ENCODE measurements around the gene PXN.

PXN gene

DNA sequence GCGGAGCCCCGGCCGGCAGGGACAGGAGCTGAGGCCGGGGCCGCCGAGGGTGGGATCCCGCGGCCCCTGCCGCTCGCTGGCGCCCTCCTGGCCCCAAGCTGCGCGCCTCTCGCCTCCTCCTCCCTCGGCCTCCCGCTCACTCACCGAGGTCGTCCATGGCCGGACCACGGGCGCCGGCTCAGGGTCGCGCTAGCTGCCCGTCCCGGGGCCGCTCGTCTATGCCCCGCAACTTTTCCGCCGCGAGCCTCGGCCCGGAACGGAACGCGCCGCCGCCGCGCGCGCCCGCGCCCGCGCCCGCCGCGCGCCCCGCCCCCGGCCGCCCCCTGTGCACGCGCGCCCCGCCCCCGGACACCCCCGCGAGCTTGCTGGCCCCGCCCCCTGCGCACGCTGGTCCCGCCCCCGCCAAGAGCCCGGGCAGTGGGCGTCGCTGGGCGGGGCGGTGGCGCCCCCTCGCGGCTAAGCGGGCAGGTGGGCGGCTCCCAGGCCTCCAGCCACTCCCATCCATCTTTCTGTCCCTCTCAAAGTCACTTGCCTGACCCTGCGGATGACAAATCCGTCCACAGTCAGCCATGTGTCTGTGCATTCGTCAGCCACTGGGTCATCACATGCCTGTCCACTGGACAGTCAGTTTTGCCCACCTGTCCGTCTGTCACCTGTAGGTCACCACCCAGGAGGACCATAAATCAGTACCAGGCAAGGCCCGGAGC lies at the start of gene PXN:
PXN (minus strand) TSS at position 258 of the 707 bp plus-strand sequence; CDS start at position 157, 101 bp downstream.
- DNase-seq: peak; percentile 50
- H3K27me3 ChIP-seq (replicated peaks): no peaks in the 10 kb centered on the region
- peak within 1 kb of the TSS; percentile 84 for H3K4me3 ChIP-seq (ENCODE audit: low read depth, low read length)
- in situ Hi-C loops (cut with HindIII; ENCODE audit: low pct_ligation_motif_present, low sequenced_read_pairs): no loop called here
- TF ChIP-seq, protein P1, sequence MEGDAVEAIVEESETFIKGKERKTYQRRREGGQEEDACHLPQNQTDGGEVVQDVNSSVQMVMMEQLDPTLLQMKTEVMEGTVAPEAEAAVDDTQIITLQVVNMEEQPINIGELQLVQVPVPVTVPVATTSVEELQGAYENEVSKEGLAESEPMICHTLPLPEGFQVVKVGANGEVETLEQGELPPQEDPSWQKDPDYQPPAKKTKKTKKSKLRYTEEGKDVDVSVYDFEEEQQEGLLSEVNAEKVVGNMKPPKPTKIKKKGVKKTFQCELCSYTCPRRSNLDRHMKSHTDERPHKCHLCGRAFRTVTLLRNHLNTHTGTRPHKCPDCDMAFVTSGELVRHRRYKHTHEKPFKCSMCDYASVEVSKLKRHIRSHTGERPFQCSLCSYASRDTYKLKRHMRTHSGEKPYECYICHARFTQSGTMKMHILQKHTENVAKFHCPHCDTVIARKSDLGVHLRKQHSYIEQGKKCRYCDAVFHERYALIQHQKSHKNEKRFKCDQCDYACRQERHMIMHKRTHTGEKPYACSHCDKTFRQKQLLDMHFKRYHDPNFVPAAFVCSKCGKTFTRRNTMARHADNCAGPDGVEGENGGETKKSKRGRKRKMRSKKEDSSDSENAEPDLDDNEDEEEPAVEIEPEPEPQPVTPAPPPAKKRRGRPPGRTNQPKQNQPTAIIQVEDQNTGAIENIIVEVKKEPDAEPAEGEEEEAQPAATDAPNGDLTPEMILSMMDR (IDR thresholded peaks at IDR 0.05; ENCODE audit: low read depth, low read length, missing control alignments): peak; percentile 68
- H3K36me3 ChIP-seq (replicated peaks): peaks cover 3% of the 10 kb centered on the region
- peak within 1 kb of the TSS; percentile 49 for H3K27ac ChIP-seq

DNA sequence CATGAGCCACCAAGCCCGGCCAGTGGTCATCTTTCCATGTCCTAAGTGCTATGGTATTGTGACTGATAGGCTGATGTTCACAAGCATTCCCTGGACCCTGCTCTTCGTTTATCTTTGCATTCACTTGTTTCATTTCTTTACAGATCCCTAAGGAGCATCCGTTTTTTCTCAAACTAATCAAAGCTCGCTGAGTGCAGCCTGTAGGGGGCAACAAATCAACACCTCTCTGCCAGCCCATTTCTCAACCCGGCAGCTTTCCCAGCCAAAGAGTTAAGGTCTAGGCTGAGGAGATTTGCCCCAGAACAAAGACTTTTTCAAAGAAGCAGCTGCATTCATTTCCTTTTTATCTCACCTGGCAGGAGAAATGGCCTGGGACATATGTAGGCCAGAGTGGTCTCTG lies 48.7 kb upstream of the PXN start:
- no peaks in the 10 kb centered on the region for H3K36me3 ChIP-seq (replicated peaks)
- TF ChIP-seq, protein P1 (IDR thresholded peaks at IDR 0.05; ENCODE audit: low read depth, low read length, missing control alignments): peak; percentile 49
- no peak overlapping the region for H3K4me3 ChIP-seq (ENCODE audit: low read depth, low read length)
- in situ Hi-C loops (cut with HindIII; ENCODE audit: low pct_ligation_motif_present, low sequenced_read_pairs): no loop called here
- DNase-seq: peak; percentile 7
- no peak overlapping the region for H3K27ac ChIP-seq
- H3K27me3 ChIP-seq (replicated peaks): no peaks in the 10 kb centered on the region

DNA sequence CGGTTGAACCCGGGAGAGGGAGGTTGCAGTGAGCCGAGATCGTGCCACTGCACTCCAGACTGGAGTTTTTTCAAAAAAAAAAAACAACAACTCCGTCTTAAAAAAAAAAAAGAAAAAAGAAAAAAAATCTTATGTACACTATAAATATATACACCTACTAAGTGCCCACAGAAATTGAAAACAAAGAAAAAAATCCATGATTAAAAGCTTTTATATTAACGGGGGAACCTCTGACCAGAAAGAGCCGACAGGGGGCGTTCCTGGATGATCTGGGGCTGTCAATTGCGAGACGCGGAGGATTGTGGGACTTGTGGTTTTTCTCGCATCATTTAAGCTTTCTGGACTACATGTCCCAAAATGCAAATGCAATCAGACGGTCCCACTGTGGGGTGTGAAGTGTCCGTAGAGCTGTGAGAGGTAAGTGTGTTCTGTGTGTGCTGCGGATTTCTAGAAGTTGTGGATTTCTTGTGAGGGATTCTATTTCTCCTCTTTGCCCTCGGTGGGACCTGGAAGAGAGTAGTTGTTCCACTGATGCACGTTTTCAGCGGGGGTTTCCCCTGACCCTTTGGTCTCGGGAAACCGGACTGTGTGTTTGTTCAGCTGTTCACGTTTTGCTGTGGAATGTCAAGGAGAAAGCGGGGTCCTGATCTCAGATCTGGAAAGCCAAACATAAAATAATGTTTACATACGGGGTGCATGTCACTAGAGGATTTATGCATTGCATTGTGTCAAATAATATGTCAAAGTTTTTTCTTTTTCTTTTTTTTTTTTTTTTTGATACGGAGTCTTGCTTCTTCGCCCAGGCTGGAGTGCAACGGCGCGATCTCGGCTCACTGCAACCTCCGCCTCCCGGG lies 36.7 kb upstream of the PXN start, which contains the start of gene SIRT4:
SIRT4 (plus strand) TSS at position 360 of the 854 bp plus-strand sequence. CDS start 1,241 bp downstream, outside the sequence.
- no peaks in the 10 kb centered on the region for H3K27me3 ChIP-seq (replicated peaks)
- peak within 1 kb of the TSS; percentile 78 for H3K27ac ChIP-seq
- TF ChIP-seq, protein P1 (IDR thresholded peaks at IDR 0.05; ENCODE audit: low read depth, low read length, missing control alignments): peak; percentile 87
- H3K36me3 ChIP-seq (replicated peaks): no peaks in the 10 kb centered on the region
- in situ Hi-C loops (cut with HindIII; ENCODE audit: low pct_ligation_motif_present, low sequenced_read_pairs): no loop called here
- peak within 1 kb of the TSS; percentile 60 for H3K4me3 ChIP-seq (ENCODE audit: low read depth, low read length)
- peak; percentile 94 for DNase-seq

DNA sequence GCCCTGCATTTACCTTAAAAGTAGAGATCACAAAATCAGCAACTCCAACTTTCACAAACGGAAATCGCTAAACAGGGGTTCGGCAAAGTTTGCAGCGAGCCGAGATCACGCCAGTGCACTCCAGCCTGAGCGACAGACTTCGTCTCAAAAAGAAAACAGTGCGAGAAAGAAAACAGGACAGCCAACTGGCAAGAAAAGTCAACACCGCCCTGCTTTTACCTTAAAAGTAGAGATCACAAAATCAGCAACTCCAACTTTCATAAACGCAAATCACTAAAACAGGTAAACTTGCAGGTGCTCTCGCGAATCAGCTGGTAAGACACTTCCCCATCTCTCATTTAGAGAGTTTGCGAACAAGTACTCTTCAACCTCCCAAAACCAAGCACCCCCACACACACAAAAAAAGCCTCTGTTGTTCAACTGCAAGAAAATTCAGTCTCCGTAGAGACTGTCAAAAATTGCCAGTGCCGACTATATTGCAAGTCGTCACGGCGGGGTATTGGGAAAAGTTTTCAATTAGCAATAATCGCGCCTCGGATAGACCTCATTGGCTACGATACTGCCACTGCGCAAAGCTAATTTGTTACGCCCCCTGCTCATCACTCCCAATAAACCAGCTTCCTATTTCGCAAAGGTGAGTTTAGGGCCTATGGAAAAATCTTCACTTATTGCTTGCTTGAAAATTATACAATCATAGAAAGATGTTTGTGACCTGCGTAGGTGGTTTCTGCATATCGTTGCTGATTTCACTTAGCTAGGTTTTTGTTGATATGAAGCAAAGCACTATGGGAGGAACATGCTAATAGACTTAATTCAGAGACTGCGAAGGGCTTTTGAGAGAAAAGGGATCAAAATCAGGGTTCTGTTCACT lies 27.4 kb upstream of the PXN start, which contains the start of gene RNU4-1:
RNU4-1 (minus strand) TSS at position 577 of the 871 bp plus-strand sequence.
- Histone ChIP-seq H3K27ac (peak within 1 kb of the TSS; percentile 100), H3K36me3 (replicated peaks) (no peaks in the 10 kb centered on the region), H3K27me3 (replicated peaks) (no peaks in the 10 kb centered on the region), H3K4me3 (ENCODE audit: low read depth, low read length) (peak within 1 kb of the TSS; percentile 55)
- in situ Hi-C loops (cut with HindIII; ENCODE audit: low pct_ligation_motif_present, low sequenced_read_pairs): no loop called here
- peak; percentile 93 for DNase-seq
- TF ChIP-seq, protein P1 (IDR thresholded peaks at IDR 0.05; ENCODE audit: low read depth, low read length, missing control alignments): no peak

DNA sequence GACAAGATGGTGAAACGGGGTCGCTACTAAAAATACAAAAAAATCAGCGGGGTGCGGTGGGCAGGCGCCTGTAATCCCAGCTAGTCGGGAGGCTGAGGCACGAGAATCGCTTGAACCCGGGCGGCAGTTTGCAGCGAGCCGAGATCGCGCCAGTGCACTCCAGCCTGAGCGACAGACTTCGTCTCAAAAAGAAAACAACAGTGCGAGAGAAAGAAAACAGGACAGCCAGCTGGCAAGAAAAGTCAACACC lies 26.8 kb upstream of the PXN start:
- in situ Hi-C loops (cut with HindIII; ENCODE audit: low pct_ligation_motif_present, low sequenced_read_pairs): no loop called here
- H3K4me3 ChIP-seq (ENCODE audit: low read depth, low read length): peak overlapping the region; percentile 55
- no peaks in the 10 kb centered on the region for H3K27me3 ChIP-seq (replicated peaks)
- no peak for DNase-seq
- peak overlapping the region; percentile 100 for H3K27ac ChIP-seq
- no peaks in the 10 kb centered on the region for H3K36me3 ChIP-seq (replicated peaks)
- TF ChIP-seq, protein P1 (IDR thresholded peaks at IDR 0.05; ENCODE audit: low read depth, low read length, missing control alignments): no peak
